Measurements from ENCODE around the gene PHRF1.
"Not testable (repeated sequence)": the region's sequence is repeated elsewhere in the genome, so short reads cannot be mapped to it uniquely, and the experiment has no call there.

DNA sequence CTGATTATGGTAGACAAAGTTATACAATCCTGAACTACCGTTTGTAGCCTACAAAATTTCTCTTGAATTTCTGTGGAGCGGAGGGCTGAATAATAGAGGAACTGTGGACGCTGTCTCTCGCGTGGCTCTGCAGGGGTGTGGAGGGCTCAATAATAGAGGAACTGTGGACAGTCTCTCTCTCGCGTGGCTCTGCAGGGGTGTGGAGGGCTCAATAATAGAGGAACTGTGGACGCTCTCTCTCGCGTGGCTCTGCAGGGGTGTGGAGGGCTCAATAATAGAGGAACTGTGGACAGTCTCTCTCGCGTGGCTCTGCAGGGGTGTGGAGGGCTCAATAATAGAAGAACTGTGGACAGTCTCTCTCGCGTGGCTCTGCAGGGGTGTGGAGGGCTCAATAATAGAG lies 76.9 kb downstream of the PHRF1 start:
- TF ChIP-seq, protein P1, sequence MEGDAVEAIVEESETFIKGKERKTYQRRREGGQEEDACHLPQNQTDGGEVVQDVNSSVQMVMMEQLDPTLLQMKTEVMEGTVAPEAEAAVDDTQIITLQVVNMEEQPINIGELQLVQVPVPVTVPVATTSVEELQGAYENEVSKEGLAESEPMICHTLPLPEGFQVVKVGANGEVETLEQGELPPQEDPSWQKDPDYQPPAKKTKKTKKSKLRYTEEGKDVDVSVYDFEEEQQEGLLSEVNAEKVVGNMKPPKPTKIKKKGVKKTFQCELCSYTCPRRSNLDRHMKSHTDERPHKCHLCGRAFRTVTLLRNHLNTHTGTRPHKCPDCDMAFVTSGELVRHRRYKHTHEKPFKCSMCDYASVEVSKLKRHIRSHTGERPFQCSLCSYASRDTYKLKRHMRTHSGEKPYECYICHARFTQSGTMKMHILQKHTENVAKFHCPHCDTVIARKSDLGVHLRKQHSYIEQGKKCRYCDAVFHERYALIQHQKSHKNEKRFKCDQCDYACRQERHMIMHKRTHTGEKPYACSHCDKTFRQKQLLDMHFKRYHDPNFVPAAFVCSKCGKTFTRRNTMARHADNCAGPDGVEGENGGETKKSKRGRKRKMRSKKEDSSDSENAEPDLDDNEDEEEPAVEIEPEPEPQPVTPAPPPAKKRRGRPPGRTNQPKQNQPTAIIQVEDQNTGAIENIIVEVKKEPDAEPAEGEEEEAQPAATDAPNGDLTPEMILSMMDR (IDR thresholded peaks at IDR 0.05) = not testable (repeated sequence)
- not testable (repeated sequence) for TF ChIP-seq POLR2A (IDR thresholded peaks at IDR 0.05)
